IPS-20b (cell line): ENCODE data around the gene KDM4D.
A peak's percentile ranks its signal among the peaks of the same experiment; 100 is the strongest.

Experiments used
- H3K27ac ChIP-seq: one replicate; pipeline ENCODE4 v1.5.1; 2013; ENCODE audit warnings: low read length
- H3K27me3 ChIP-seq: 2 replicates; pipeline ENCODE4 v1.6.1; 2013; ENCODE audit warnings: mild to moderate bottlenecking, low read length, inconsistent platforms; ENCODE audit not compliant: insufficient read depth
- H3K36me3 ChIP-seq: 2 replicates; pipeline ENCODE4 v1.6.1; 2013; ENCODE audit warnings: low read depth, mild to moderate bottlenecking, inconsistent platforms, low read length, moderate library complexity; ENCODE audit not compliant: insufficient read depth
- H3K4me1 ChIP-seq: 2 replicates; pipeline ENCODE4 v1.6.1; 2013; ENCODE audit warnings: mild to moderate bottlenecking, control low read depth, inconsistent platforms, low read length, moderate library complexity; ENCODE audit not compliant: insufficient read depth
- H3K4me3 ChIP-seq: 2 replicates; pipeline ENCODE4 v1.5.1; 2013; ENCODE audit warnings: mild to moderate bottlenecking, low read length, inconsistent platforms
- H3K9ac ChIP-seq: 2 replicates; pipeline ENCODE4 v1.6.1; 2013; ENCODE audit warnings: low read depth, mild to moderate bottlenecking, inconsistent platforms, low read length, moderate library complexity
- H3K9me3 ChIP-seq: 2 replicates; pipeline ENCODE4 v1.6.1; 2013; ENCODE audit warnings: mild to moderate bottlenecking, low read depth, low read length, inconsistent platforms; ENCODE audit not compliant: insufficient read depth

Gene KDM4D

GRCh38 chr11:94961255-94961654 is 12.3 kb upstream of the KDM4D start:
- Histone ChIP-seq H3K27me3 (no peaks in the 10 kb centered on the region), H3K36me3 (peaks cover 62% of the 10 kb centered on the region), H3K9me3 (no peaks in the 10 kb centered on the region), H3K27ac (no peak overlapping the region), H3K9ac (no peak overlapping the region), H3K4me1 (no peaks in the 10 kb centered on the region), H3K4me3 (no peak overlapping the region)

DNA sequence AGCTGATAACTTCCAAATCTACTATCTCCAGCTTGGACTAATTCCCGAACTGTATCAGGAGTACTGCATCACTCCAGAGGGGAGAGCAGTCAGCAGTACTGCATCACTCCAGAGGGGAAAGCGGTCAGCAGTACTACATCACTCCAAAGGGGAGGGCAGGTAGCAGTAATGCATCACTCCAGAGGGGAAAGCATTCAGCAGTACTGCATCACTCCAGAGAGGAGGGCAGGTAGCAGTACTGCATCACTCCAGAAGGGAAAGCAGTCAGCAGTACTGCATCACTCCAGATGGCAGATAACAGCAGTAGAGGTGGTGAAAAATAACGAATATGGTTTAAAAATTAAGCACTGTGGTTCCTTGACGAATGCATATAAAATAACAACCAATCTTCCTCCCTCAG is 8.6 kb upstream of the KDM4D start:
- Histone ChIP-seq H3K4me1 (no peaks in the 10 kb centered on the region), H3K9me3 (no peaks in the 10 kb centered on the region), H3K27me3 (no peaks in the 10 kb centered on the region), H3K27ac (no peak overlapping the region), H3K4me3 (no peak overlapping the region), H3K9ac (no peak overlapping the region), H3K36me3 (peaks cover 97% of the 10 kb centered on the region)

- Histone ChIP-seq H3K9ac (no peak overlapping the region), H3K27me3 (no peaks in the 10 kb centered on the region), H3K27ac (no peak overlapping the region), H3K36me3 (peaks cover 87% of the 10 kb centered on the region), H3K4me3 (no peak overlapping the region), H3K4me1 (peaks cover 4% of the 10 kb centered on the region; the same call in 1 of the 2 replicates), H3K9me3 (no peaks in the 10 kb centered on the region)
These were observed 5.1 kb upstream of the KDM4D start for GRCh38 chr11:94968334-94968958.

DNA sequence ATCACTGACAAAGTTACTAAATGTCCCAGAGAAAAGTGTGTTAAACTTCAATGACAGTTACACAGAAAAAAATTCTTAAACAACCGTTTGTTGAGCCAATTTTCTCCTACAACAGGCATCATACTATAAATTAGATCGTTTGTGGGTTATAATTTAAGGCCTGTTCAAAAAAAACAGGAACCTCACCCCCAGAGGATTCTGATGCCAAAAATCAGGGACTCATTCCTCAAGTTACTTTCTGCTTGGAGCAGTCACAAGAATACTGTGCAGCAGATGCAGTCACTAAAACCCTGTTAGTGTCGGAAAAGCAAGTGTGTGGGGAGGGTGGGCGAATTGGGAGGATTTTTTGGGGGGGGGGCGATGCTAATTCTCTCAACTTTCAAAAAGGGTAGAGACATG is 810 bp upstream of the KDM4D start:
- Histone ChIP-seq H3K9me3 (no peaks in the 10 kb centered on the region), H3K36me3 (peaks cover 44% of the 10 kb centered on the region), H3K4me3 (peak overlapping the region; percentile 89), H3K9ac (peak overlapping the region; percentile 91; the same call in 1 of the 2 replicates), H3K4me1 (peaks cover 4% of the 10 kb centered on the region; the same call in 1 of the 2 replicates), H3K27me3 (no peaks in the 10 kb centered on the region), H3K27ac (no peak overlapping the region)

DNA sequence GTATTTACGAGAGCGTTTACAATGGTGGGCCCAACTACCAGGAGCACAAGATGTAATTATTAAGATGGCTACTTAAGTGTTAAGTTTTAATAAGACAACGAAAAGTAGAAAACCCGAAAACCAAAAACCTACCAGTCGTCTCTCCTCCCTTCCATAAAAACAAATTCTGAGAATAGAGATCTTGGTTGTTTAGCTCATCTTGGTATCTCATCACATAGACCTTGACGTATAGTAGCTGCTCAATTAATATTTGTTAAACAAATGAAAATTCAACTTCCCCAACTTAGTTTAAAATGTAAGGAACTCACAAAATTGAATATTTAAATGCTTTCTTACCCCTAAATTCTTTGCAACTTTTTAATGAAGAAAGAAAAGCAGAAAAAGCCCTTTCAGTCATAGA is 669 bp downstream of the KDM4D start:
- Histone ChIP-seq H3K9me3 (no peaks in the 10 kb centered on the region), H3K4me1 (peaks cover 4% of the 10 kb centered on the region; the same call in 1 of the 2 replicates), H3K27ac (peak overlapping the region; percentile 16), H3K36me3 (peaks cover 30% of the 10 kb centered on the region), H3K9ac (peak overlapping the region; percentile 91; the same call in 1 of the 2 replicates), H3K27me3 (no peaks in the 10 kb centered on the region), H3K4me3 (peak overlapping the region; percentile 89)

DNA sequence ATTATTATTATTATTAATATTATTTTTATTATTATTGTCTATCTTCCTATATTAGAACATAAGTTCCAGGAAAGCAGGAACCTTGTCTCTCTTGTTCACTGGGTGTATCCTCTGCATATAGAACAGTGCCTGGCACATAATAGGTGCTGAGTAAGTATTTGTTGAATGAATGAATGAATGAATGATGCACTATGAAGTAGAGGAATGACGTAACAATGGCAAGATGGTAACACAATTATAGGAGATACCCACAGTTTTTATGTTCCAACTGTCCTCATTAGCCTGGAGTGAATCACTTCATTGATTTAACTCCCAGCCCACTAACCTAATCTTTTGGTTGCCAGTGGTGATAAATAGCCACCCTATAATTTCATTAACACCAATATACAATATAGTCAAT is 2.1 kb downstream of the KDM4D start:
- peaks cover 4% of the 10 kb centered on the region; the same call in 1 of the 2 replicates for H3K4me1 ChIP-seq
- H3K9ac ChIP-seq: no peak overlapping the region
- no peaks in the 10 kb centered on the region for H3K27me3 ChIP-seq
- H3K9me3 ChIP-seq: no peaks in the 10 kb centered on the region
- H3K36me3 ChIP-seq: peaks cover 15% of the 10 kb centered on the region
- H3K27ac ChIP-seq: no peak overlapping the region
- no peak overlapping the region for H3K4me3 ChIP-seq

- Histone ChIP-seq H3K27me3 (peaks cover 8% of the 10 kb centered on the region; the same call in 1 of the 2 replicates), H3K36me3 (no peaks in the 10 kb centered on the region), H3K9me3 (no peaks in the 10 kb centered on the region), H3K9ac (no peak overlapping the region), H3K4me1 (no peaks in the 10 kb centered on the region), H3K27ac (no peak overlapping the region), H3K4me3 (no peak overlapping the region)
These were observed 13.9 kb downstream of the KDM4D start for GRCh38 chr11:94987378-94987777.

- Histone ChIP-seq H3K9ac (no peak overlapping the region), H3K27ac (no peak overlapping the region)
These were observed 15.2 kb downstream of the KDM4D start for GRCh38 chr11:94988748-94989147.

GRCh38 chr11:94993400-94993943 is 20.0 kb downstream of the KDM4D start:
- peaks cover 7% of the 10 kb centered on the region; the same call in 1 of the 2 replicates for H3K27me3 ChIP-seq
- H3K4me1 ChIP-seq: no peaks in the 10 kb centered on the region
- no peak overlapping the region for H3K27ac ChIP-seq
- no peak overlapping the region for H3K9ac ChIP-seq
- no peak overlapping the region for H3K4me3 ChIP-seq
- no peaks in the 10 kb centered on the region for H3K9me3 ChIP-seq
- H3K36me3 ChIP-seq: no peaks in the 10 kb centered on the region

More at GRCh38 chr11:94988748-94989147, 15.2 kb downstream of the KDM4D start:
- H3K27me3 ChIP-seq: peaks cover 8% of the 10 kb centered on the region; the same call in 1 of the 2 replicates
- H3K36me3 ChIP-seq: no peaks in the 10 kb centered on the region
- no peaks in the 10 kb centered on the region for H3K9me3 ChIP-seq
- no peaks in the 10 kb centered on the region for H3K4me1 ChIP-seq
- H3K4me3 ChIP-seq: no peak overlapping the region

GRCh38 chr11:94997437-94997836 is 23.9 kb downstream of the KDM4D start:
- Histone ChIP-seq H3K4me3 (no peak overlapping the region), H3K4me1 (no peaks in the 10 kb centered on the region), H3K27me3 (no peaks in the 10 kb centered on the region), H3K36me3 (no peaks in the 10 kb centered on the region), H3K9me3 (no peaks in the 10 kb centered on the region), H3K27ac (no peak overlapping the region), H3K9ac (no peak overlapping the region)

DNA sequence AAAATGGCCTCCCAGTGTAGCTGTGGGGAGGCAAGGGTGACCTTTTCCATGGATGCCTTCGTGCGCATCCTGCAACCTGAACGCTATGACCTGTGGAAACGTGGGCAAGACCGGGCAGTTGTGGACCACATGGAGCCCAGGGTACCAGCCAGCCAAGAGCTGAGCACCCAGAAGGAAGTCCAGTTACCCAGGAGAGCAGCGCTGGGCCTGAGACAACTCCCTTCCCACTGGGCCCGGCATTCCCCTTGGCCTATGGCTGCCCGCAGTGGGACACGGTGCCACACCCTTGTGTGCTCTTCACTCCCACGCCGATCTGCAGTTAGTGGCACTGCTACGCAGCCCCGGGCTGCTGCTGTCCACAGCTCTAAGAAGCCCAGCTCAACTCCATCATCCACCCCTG is 24.8 kb downstream of the KDM4D start:
- Histone ChIP-seq H3K36me3 (no peaks in the 10 kb centered on the region), H3K9me3 (no peaks in the 10 kb centered on the region), H3K4me1 (no peaks in the 10 kb centered on the region), H3K4me3 (no peak overlapping the region), H3K27ac (no peak overlapping the region), H3K9ac (no peak overlapping the region), H3K27me3 (no peaks in the 10 kb centered on the region)

DNA sequence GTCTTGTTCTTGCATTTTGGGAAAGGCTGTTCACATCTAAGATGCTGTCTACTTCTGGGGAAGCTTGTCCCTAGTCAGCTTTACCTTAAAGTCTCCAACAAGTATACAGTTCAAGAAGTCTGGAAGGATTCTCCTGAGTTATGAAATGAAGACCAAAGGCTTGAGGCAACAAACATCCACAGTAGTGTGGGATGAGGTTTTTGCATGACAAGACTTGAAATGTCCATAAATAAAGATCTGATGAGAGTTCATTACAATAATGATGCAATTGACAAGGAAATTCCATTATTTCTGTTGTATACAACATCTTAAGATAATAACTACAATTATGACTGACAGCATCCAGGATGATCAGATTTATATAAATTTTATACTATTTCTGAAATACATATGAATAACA is 30.2 kb downstream of the KDM4D start:
- Histone ChIP-seq H3K4me3 (no peak overlapping the region), H3K27me3 (no peaks in the 10 kb centered on the region), H3K36me3 (no peaks in the 10 kb centered on the region), H3K27ac (no peak overlapping the region), H3K4me1 (no peaks in the 10 kb centered on the region), H3K9me3 (no peaks in the 10 kb centered on the region), H3K9ac (no peak overlapping the region)
